HG03457 (cell line): ENCODE measurements around the gene ADAMTS3.
"Not testable (repeated sequence)": the region's sequence is repeated elsewhere in the genome, so short reads cannot be mapped to it uniquely, and the experiment has no call there.

ENCODE experiments used
- ATAC-seq: cut with Tn5 transposase; IDR thresholded peaks from one replicate; pipeline ENCODE4 v1.9.1; 2021; ENCODE audit warnings: moderate number of reproducible peaks; ENCODE audit not compliant: unreplicated experiment

The ADAMTS3 gene

GRCh38 chr4:72553540-72554337, 15.3 kb downstream of the ADAMTS3 start:
- ATAC-seq, result no peak

DNA sequence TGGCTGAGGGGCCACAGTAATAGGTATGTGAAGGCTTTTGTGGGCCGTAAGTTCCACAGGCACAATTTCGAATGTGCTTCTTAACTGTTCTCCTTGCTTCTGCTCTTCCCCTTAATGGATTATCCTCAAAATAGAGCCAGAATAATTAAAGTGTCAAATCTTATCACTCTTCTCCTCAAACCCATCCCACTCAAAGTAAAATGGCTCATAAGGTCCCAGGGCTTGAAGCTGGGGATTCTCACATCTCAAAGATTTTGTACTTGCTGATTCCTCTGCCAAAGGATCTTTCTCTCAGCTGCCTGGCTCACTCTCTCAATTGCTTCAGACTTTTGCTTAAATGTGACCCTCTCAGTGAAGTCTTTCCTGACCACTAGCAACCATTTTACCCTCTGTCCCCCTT, 16.6 kb downstream of the ADAMTS3 start:
- no peak for ATAC-seq

DNA sequence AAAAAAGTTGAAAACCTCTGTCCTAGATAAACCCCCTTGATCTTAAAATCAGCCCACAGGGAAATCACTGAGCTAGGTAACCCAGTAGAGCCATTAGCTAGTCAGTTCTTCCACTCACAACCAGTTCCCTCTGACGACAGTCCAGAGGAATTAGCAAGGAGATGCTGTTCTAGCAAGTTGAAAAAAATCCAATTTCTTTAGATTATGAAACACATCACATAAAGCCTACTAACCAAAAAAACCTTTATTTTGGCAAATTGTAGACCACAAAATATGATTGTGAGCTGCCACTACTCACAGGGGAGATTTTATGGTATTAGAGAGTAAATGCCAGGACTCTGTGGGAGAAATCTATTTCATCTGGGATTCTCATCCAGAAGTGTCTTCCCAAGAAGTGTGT, 22.6 kb downstream of the ADAMTS3 start:
- ATAC-seq, result no peak

- not testable (repeated sequence) for ATAC-seq
Observed at GRCh38 chr4:72540694-72541093, 28.3 kb downstream of the ADAMTS3 start.

GRCh38 chr4:72538006-72538405, 31.0 kb downstream of the ADAMTS3 start:
- no peak for ATAC-seq

DNA sequence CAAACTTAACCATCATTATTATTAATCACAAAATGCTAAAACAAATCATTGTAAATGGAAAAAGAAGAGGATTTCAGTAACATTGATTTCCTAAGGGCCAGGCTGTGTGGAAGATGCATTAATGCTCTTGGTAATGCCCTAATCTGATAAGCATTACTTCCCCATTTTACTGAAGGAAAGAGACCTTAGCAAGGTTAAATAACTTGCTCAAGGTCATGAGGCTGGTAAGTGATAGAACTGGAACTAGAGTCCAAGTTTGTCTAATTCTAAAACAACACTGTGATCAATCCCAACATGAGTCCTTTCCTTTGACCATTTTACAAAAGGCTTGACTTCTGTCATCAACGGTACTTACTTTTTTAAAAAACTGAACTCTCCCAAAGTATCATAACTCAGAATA, 32.6 kb downstream of the ADAMTS3 start:
- no peak for ATAC-seq

DNA sequence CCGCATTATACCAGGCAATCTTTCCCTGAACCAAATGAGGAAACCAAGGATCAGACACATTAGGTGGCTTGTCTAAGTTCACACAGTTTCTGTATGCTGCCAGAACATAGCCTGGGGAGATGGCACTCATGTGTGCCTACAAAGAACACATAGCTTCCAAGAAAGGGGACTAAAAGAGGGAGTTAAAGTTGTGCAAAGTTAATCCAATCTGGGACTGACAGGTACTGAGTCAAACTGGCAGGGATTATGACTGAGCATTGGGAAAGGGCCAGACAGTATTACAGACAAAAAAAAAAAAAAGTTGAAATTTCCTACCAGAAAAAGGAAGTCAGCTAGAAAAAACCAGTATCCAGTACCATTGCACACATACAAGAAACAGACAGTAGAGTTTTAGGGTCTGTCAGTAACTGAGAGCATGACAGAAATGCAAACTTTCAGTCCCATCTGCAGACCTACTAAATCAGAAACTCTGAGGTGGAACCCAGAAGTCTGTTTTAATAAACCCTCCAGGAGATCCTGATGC, 37.2 kb downstream of the ADAMTS3 start:
- no peak for ATAC-seq

- ATAC-seq, result no peak
Observed at GRCh38 chr4:72531322-72531721, 37.7 kb downstream of the ADAMTS3 start.

DNA sequence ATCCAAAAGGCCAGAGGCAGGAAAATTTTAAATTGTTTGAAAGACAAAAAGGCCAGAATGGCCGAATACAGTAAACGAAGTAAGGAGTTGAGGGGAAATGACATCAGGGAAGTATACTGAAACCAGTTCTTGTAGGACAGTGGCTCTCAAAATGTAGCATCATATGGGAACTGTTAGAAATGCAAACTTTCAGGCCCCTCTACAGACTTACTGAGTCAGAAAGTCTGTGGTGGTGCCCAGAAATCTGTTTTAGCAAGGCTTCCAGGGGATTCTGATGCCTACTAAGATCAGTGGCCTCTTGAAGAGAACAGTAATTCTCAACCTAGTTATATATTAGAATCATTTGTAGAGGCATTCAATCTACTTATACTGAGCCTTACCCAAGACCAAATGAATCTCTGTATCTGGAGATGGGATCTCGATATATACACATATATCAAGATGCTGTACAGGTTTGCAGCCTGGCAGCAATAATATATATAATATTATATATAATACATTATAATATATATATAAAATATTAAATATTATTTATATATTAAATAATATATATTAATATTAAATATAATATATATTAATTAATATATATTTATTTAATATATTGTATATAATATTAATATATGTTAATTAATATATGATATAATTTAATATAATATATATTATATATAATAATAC, 39.7 kb downstream of the ADAMTS3 start:
- no peak for ATAC-seq

DNA sequence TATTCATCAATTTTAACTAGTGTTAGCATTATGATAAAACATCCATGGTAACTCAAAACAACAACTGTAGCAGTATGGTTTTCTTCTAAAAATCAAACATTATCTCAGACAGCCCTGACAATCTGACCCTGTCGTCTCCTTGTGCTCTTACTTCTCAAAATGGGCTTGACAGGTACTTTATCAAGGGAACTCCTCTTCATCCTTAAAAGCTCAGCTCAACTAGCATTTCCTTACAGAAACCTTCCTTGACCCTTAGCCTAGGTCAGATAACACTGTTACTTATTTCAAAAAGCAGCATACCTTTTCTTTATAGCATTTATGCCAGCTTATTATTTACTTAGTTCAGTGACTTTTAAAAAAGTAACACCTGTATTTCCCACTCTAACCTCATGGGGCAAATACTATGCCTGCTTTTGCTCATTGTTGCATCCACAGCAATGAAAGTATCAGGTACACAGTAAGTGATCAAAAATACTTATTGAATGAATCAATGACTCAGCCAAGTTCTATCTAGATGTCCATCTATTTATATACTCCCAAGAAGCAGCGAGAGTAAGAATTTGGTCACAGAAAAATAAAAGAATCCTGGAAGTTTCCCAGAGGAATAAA, 41.9 kb downstream of the ADAMTS3 start:
- no peak for ATAC-seq

GRCh38 chr4:72525938-72526337, 43.1 kb downstream of the ADAMTS3 start:
- no peak for ATAC-seq

DNA sequence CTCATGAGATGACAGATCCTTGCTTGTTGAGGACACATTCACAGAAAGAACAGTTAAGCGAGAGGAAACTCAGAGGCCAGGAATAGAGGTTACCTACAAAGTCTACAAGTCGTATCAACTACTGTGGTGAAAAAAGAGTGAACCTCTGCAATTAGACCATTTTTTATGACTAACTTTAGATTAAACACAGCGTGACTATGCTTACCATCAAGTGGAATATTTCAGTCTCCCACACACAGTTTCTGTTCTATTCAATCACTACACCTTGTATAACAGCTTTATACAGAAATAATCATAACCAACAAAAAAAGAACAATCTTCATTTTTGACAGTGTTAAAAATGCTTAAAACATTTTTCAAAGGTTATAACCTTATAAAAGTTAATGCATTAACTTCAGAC, 46.6 kb downstream of the ADAMTS3 start:
- no peak for ATAC-seq

DNA sequence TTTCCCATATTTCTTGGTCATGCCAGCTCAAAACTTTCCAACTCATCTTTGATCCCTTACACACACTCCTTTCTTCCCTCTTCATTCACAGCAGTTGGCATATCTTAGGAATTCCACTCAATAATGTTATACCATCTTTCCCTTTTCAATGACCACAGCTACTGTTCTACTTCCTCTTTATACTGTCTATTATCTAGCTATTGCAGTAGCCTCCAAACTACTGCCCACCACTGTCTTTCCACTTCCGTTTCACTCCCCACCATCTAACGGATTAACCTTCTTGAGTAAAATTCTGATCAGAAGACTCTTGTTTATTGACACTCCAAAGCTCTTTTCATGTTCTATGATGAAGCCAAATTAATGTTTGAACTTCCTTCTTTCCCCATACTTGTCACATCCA, 55.8 kb downstream of the ADAMTS3 start:
- no peak for ATAC-seq

GRCh38 chr4:72507860-72508419, 61.1 kb downstream of the ADAMTS3 start:
- ATAC-seq, result no peak

- no peak for ATAC-seq
Observed at GRCh38 chr4:72507167-72507566, 61.9 kb downstream of the ADAMTS3 start.

DNA sequence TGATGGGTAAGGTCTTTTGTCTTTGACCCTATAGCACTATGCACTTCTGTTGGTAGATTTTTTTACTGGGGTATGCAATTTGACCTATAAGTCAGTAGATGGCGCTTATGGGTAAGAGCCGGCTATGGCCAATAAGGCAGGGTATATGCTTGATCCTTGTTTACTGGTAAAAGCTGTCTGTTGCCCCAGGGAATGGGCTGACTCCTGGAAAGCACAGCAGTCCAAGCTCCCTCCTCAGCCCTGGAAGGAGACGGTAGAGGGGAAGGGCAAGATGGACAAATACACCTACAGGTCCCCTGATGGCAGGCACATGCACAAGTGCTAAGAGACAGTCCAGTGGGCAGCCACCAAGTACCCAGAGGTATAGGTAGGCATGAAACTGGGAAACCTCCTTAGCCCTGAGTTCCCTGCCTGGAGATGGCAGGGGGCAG, 63.7 kb downstream of the ADAMTS3 start:
- ATAC-seq, result no peak

GRCh38 chr4:72500214-72500613, 68.8 kb downstream of the ADAMTS3 start:
- no peak for ATAC-seq

DNA sequence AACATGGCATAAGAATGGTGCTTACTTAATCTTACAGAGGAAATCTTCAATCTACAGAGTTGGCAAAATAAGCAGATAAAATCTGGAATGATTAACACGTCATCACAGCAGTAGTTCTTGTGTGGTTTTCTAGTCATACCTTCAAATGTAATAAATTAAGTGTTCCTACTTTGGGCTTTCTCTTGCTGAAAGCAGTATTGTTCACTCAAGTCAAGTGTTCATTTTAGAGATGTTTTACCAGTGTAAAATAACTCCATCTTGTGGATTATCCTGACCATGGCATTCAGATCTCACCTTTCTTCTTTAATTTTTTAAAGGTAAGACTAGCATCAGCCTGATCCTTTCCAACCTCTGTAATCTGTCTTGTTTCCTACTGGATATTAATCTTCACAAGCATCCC, 72.9 kb downstream of the ADAMTS3 start:
- ATAC-seq, result no peak

GRCh38 chr4:72494156-72494555, 74.9 kb downstream of the ADAMTS3 start:
- no peak for ATAC-seq

DNA sequence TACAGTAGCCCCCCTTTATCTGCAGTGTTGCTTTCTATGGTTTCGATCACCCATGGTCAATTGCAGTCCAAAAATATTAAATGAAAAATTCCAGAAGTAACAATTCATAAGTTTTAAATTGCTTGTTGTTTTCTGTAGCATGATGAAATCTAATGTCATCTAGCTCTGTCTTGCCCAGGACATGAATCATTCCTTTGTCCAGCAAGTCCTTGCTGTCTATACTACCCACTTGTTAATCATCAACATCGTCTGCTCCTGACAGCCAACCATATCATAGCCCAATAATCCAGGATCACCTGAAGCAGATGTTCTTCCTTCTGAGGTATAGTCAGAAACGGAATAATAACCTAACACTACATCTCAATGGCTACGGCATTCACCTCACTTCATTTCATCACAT, 79.8 kb downstream of the ADAMTS3 start:
- ATAC-seq, result no peak

GRCh38 chr4:72486991-72487390, 82.0 kb downstream of the ADAMTS3 start:
- ATAC-seq, result no peak

DNA sequence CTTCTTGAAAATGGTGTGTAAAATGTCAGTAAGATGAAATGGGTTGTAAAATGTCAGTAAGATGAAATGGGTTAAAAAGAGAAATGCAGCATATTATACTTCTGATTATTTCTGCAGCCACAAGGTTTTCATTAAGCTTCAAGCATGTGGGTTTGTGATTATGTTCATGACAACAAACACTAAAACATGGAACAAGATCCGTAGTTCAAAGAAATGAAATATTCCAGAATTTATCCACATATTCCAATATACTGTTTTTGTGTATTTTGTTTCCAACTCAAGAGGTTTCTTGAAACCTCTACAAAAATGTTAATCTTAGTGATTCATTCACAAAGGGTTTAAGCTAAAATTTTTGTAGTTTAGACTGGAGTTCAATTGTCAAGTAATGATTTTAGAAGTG, 84.0 kb downstream of the ADAMTS3 start:
- ATAC-seq, result no peak
